ENCODE data around the gene C10orf67. TPM values are rescaled to one million over a fixed set of nuclear protein-coding genes. Genes with fewer than 3 reads are reported as not detected.

Gene C10orf67
- total and polyA plus RNA-seq, 7 donors = 0.04 TPM; not detected in 6

GRCh38 chr10:23319835-23320234 is 24.8 kb downstream of the C10orf67 start:
- TF ChIP-seq POLR2AphosphoS5 (IDR thresholded peaks at IDR 0.05) = no peak
- TF ChIP-seq CTCF (IDR thresholded peaks at IDR 0.05) = no peak
- no peak for TF ChIP-seq POLR2A (IDR thresholded peaks at IDR 0.05)
- TF ChIP-seq EP300 (IDR thresholded peaks at IDR 0.05) = no peak
- intact Hi-C loops (cut with DNase I) = no loop called here
- Histone ChIP-seq H3K4me3 (no peak overlapping the region), H3K27ac (no peak overlapping the region), H3K9me3 (no peaks in the 10 kb centered on the region), H3K27me3 (no peaks in the 10 kb centered on the region), H3K36me3 (no peaks in the 10 kb centered on the region), H3K4me1 (no peaks in the 10 kb centered on the region)
- DNase-seq = no peak
- WGBS, 2 donors = 86 to 95% methylated on average over 4 of the region's 4 CpGs

DNA sequence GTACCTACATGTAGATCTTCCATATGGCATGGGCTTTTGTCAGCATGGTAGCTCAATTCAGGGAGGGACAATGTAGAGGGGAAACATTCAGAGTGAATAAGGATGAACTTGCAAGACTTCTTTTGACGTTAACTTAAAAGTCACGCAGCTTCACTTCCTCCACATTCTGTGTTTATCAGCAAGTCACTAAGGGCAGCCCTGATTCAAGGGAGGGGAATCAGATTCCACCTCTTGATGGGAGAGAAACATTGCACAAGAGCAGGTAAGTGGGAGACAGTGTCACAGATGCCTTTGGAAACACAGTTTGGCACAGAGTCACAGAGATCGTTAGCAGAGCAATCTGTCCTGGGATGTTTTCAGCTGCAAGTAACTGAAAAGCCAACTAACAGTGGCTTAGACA is 26.2 kb downstream of the C10orf67 start:
- intact Hi-C loops (cut with DNase I) = no loop called here
- no peak overlapping the region for H3K4me3 ChIP-seq
- no peaks in the 10 kb centered on the region for H3K36me3 ChIP-seq
- TF ChIP-seq EP300 (IDR thresholded peaks at IDR 0.05) (no peak), POLR2AphosphoS5 (IDR thresholded peaks at IDR 0.05) (no peak), POLR2A (IDR thresholded peaks at IDR 0.05) (no peak), CTCF (IDR thresholded peaks at IDR 0.05) (no peak)
- 72 to 75% methylated on average over 3 of the region's 3 CpGs for WGBS, 2 donors
- no peaks in the 10 kb centered on the region for H3K4me1 ChIP-seq
- DNase-seq = no peak
- no peak overlapping the region for H3K27ac ChIP-seq
- no peaks in the 10 kb centered on the region for H3K27me3 ChIP-seq
- no peaks in the 10 kb centered on the region for H3K9me3 ChIP-seq

- no peak overlapping the region for H3K4me3 ChIP-seq
- intact Hi-C loops (cut with DNase I) = no loop called here
- TF ChIP-seq CTCF (IDR thresholded peaks at IDR 0.05) (no peak), POLR2AphosphoS5 (IDR thresholded peaks at IDR 0.05) (no peak), EP300 (IDR thresholded peaks at IDR 0.05) (no peak), POLR2A (IDR thresholded peaks at IDR 0.05) (no peak)
- no peaks in the 10 kb centered on the region for H3K27me3 ChIP-seq
- H3K4me1 ChIP-seq = no peaks in the 10 kb centered on the region
- DNase-seq = no peak
- no peaks in the 10 kb centered on the region for H3K36me3 ChIP-seq
- H3K27ac ChIP-seq = no peak overlapping the region
- H3K9me3 ChIP-seq = no peaks in the 10 kb centered on the region
- 77 to 81% methylated on average over 3 of the region's 3 CpGs for WGBS, 2 donors
Observed at GRCh38 chr10:23317416-23317815, 27.2 kb downstream of the C10orf67 start.

- no peaks in the 10 kb centered on the region for H3K9me3 ChIP-seq
- no peak for TF ChIP-seq EP300 (IDR thresholded peaks at IDR 0.05)
- no peak for TF ChIP-seq CTCF (IDR thresholded peaks at IDR 0.05)
- TF ChIP-seq POLR2A (IDR thresholded peaks at IDR 0.05) = no peak
- TF ChIP-seq POLR2AphosphoS5 (IDR thresholded peaks at IDR 0.05) = no peak
- 85% methylated on average over 6 of the region's 6 CpGs for WGBS, 2 donors
- no peak overlapping the region for H3K4me3 ChIP-seq
- no peaks in the 10 kb centered on the region for H3K4me1 ChIP-seq
- no peaks in the 10 kb centered on the region for H3K27me3 ChIP-seq
- no peak for DNase-seq
- H3K36me3 ChIP-seq = no peaks in the 10 kb centered on the region
- no peak overlapping the region for H3K27ac ChIP-seq
- intact Hi-C loops (cut with DNase I) = no loop called here
Observed at GRCh38 chr10:23316406-23316805, 28.2 kb downstream of the C10orf67 start.

- H3K4me1 ChIP-seq = no peaks in the 10 kb centered on the region
- no peaks in the 10 kb centered on the region for H3K9me3 ChIP-seq
- 94 to 97% methylated on average over 3 of the region's 3 CpGs for WGBS, 2 donors
- no peak overlapping the region for H3K27ac ChIP-seq
- intact Hi-C loops (cut with DNase I) = loop anchor here (2.0 kb wide), 1 partner anchor 209 kb away; no protein-coding TSS in a partner anchor
- no peaks in the 10 kb centered on the region for H3K36me3 ChIP-seq
- TF ChIP-seq POLR2AphosphoS5 (IDR thresholded peaks at IDR 0.05) = no peak
- no peak for TF ChIP-seq CTCF (IDR thresholded peaks at IDR 0.05)
- no peak for TF ChIP-seq POLR2A (IDR thresholded peaks at IDR 0.05)
- TF ChIP-seq EP300 (IDR thresholded peaks at IDR 0.05) = no peak
- H3K4me3 ChIP-seq = no peak overlapping the region
- H3K27me3 ChIP-seq = no peaks in the 10 kb centered on the region
- no peak for DNase-seq
Observed at GRCh38 chr10:23315966-23316365, 28.6 kb downstream of the C10orf67 start.

Measured in sigmoid colon (tissue), 7 donors.